ENCODE results near the gene ERO1B. TPM values are rescaled to one million over a fixed set of nuclear protein-coding genes. Genes with fewer than 3 reads are reported as not detected.

ERO1B gene
- polyA plus RNA-seq, 1 of the 3 experiments (the other 2 are of a cell fraction) = 0.79 TPM

DNA sequence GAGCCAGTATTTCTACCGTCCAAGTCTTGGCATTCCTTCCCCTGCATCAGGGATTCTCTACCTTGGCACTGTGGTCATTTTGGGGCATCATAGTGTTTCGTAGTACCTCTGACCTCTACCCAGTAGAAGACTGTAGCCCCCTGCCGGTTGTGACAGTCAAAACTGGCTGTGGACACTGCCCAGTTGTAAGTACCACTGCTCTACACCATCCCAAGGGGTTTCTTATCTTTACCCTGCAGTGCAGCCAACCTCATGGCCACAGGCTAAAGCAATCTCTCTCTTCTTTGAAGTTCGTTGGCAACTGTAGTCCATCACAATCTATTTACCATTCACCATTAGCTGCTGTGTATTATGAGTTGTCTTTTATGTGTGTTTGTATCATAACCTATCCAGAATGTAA is 29.3 kb upstream of the ERO1B start:
- CTCF ChIA-PET = interaction anchor here (0.9 to 1.7 kb wide), 2 partner anchors 9 to 180 kb away, joined by 3 to 7 read pairs; no protein-coding TSS in a partner anchor
- H2AFZ ChIP-seq (ENCODE audit: low read depth) = no peak overlapping the region
- TF ChIP-seq MXI1 (IDR thresholded peaks at IDR 0.05; ENCODE audit: low read depth, low read length) (no peak), RCOR1 (IDR thresholded peaks at IDR 0.05; ENCODE audit: low read length) (no peak), TAF1 (IDR thresholded peaks at IDR 0.05; ENCODE audit: borderline replicate concordance, low read depth, low read length) (no peak), YY1 (IDR thresholded peaks at IDR 0.05; ENCODE audit: low read depth) (no peak), RAD21 (IDR thresholded peaks at IDR 0.05; ENCODE audit: low read length) (no peak), SIN3A (IDR thresholded peaks at IDR 0.05; ENCODE audit: borderline replicate concordance, low read depth, low read length) (no peak), FOXM1 (IDR thresholded peaks at IDR 0.05; ENCODE audit: low read depth) (no peak), FOXJ3 (CRISPR knock-in tag; IDR thresholded peaks at IDR 0.05) (no peak)
- TF ChIP-seq, protein P1, sequence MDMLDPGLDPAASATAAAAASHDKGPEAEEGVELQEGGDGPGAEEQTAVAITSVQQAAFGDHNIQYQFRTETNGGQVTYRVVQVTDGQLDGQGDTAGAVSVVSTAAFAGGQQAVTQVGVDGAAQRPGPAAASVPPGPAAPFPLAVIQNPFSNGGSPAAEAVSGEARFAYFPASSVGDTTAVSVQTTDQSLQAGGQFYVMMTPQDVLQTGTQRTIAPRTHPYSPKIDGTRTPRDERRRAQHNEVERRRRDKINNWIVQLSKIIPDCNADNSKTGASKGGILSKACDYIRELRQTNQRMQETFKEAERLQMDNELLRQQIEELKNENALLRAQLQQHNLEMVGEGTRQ (IDR thresholded peaks at IDR 0.05; ENCODE audit: borderline replicate concordance, low read depth, low read length) = no peak
- TF ChIP-seq, protein P2, sequence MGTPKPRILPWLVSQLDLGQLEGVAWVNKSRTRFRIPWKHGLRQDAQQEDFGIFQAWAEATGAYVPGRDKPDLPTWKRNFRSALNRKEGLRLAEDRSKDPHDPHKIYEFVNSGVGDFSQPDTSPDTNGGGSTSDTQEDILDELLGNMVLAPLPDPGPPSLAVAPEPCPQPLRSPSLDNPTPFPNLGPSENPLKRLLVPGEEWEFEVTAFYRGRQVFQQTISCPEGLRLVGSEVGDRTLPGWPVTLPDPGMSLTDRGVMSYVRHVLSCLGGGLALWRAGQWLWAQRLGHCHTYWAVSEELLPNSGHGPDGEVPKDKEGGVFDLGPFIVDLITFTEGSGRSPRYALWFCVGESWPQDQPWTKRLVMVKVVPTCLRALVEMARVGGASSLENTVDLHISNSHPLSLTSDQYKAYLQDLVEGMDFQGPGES (IDR thresholded peaks at IDR 0.05; ENCODE audit: low read depth, low read length) = no peak
- TF ChIP-seq, protein P3, sequence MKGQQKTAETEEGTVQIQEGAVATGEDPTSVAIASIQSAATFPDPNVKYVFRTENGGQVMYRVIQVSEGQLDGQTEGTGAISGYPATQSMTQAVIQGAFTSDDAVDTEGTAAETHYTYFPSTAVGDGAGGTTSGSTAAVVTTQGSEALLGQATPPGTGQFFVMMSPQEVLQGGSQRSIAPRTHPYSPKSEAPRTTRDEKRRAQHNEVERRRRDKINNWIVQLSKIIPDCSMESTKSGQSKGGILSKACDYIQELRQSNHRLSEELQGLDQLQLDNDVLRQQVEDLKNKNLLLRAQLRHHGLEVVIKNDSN (IDR thresholded peaks at IDR 0.05; ENCODE audit: borderline replicate concordance, low read depth) = no peak
- TF ChIP-seq, protein P4, sequence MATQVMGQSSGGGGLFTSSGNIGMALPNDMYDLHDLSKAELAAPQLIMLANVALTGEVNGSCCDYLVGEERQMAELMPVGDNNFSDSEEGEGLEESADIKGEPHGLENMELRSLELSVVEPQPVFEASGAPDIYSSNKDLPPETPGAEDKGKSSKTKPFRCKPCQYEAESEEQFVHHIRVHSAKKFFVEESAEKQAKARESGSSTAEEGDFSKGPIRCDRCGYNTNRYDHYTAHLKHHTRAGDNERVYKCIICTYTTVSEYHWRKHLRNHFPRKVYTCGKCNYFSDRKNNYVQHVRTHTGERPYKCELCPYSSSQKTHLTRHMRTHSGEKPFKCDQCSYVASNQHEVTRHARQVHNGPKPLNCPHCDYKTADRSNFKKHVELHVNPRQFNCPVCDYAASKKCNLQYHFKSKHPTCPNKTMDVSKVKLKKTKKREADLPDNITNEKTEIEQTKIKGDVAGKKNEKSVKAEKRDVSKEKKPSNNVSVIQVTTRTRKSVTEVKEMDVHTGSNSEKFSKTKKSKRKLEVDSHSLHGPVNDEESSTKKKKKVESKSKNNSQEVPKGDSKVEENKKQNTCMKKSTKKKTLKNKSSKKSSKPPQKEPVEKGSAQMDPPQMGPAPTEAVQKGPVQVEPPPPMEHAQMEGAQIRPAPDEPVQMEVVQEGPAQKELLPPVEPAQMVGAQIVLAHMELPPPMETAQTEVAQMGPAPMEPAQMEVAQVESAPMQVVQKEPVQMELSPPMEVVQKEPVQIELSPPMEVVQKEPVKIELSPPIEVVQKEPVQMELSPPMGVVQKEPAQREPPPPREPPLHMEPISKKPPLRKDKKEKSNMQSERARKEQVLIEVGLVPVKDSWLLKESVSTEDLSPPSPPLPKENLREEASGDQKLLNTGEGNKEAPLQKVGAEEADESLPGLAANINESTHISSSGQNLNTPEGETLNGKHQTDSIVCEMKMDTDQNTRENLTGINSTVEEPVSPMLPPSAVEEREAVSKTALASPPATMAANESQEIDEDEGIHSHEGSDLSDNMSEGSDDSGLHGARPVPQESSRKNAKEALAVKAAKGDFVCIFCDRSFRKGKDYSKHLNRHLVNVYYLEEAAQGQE (IDR thresholded peaks at IDR 0.05; ENCODE audit: low read depth, low read length) = no peak

More for the DNA sequence above, 29.3 kb upstream of the ERO1B start:
- Histone ChIP-seq H3K36me3 (replicated peaks in 1 of 2; ENCODE audit: control insufficient read depth in 1 of 2, insufficient read depth in 2 of 2, low read length in 1 of 2) (no peaks in the 10 kb centered on the region), H3K27me3 (ENCODE audit: insufficient read depth) (no peaks in the 10 kb centered on the region), H3K4me1 (ENCODE audit: control insufficient read depth in 1 of 2, insufficient read depth in 2 of 2, low read depth in 1 of 2, low read length in 1 of 2) (peaks cover 0 to 2% of the 10 kb centered on the region in 2 experiments; a peak in 1 of 4 replicates), H3K4me3 (ENCODE audit: low read depth in 2 of 2, low read length in 1 of 2) (no peak overlapping the region), H3K27ac (ENCODE audit: low read depth in 2 of 2, low read length in 1 of 2) (no peak overlapping the region), H3K9me2 (no peaks in the 10 kb centered on the region), H3K9me3 (no peaks in the 10 kb centered on the region), H3K79me2 (ENCODE audit: insufficient read depth) (no peaks in the 10 kb centered on the region), H3F3A (replicated peaks; ENCODE audit: insufficient read depth) (no peaks in the 10 kb centered on the region), H3K4me2 (no peak overlapping the region), H3K9ac (no peak overlapping the region), H4K20me1 (ENCODE audit: insufficient read depth) (no peaks in the 10 kb centered on the region)
- DNase-seq = no peak
- 22% methylated on average over 4 of the region's 4 CpGs for WGBS (ENCODE audit: low lambda C conversion rate)
- POLR2A ChIA-PET = no interaction called here

All from SK-N-SH (cell line).